Adrenal gland (tissue), 12 donors: ENCODE measurements around the gene HIRA. TPM values are rescaled to one million over a fixed set of nuclear protein-coding genes. Genes with fewer than 3 reads are reported as not detected.

Experiments used
- DNase-seq, 7 donors: peaks; one replicate each; pipeline ENCODE4 v3.0.0-alpha.2; 2019 to 2020
- H3K27ac ChIP-seq, 5 donors: fragments of 200-600 bp; sonication (generic) in 4 of 5; 1 replicate in 3 of 5; 2 replicates in 2 of 5; pipeline versions ENCODE4 v1.5.1 to v1.8.0; 2016 to 2020; ENCODE audit warnings: mild to moderate bottlenecking in 1 of 5
- H3K27me3 ChIP-seq: fragments of 200-600 bp; 2 replicates; pipeline ENCODE4 v1.8.0; 2021
- H3K36me3 ChIP-seq, 2 donors: fragments of 200-600 bp; replicated peaks in 1 of 2; 1 replicate in 1 of 2; 2 replicates in 1 of 2; pipeline versions ENCODE4 v1.5.1 to v1.8.0; 2018 to 2022
- H3K4me1 ChIP-seq, 2 donors: fragments of 200-600 bp; replicated peaks in 1 of 2; 1 replicate in 1 of 2; 2 replicates in 1 of 2; pipeline versions ENCODE4 v1.5.1 to v1.8.0; 2018 to 2021
- H3K4me3 ChIP-seq, 4 donors: fragments of 200-600 bp; sonication (generic) in 3 of 4; one replicate each; pipeline ENCODE4 v1.5.1; 2016 to 2018
- H3K9me3 ChIP-seq, 3 donors: fragments of 200-600 bp; sonication (generic) in 1 of 3; replicated peaks in 1 of 3; 1 replicate in 2 of 3; 2 replicates in 1 of 3; pipeline versions ENCODE4 v1.5.1 to v1.8.0; 2016 to 2021
- CTCF ChIP-seq, 6 experiments: fragments of 450-650 bp in 4 of 6; fragments of 200-600 bp in 2 of 6; sonication (generic) in 1 of 6; IDR thresholded peaks; 1 replicate in 5 of 6; 2 replicates in 1 of 6; pipeline versions ENCODE4 v1.5.1 to v1.8.0; 2016 to 2021; ENCODE audit warnings: antibody characterized with exemption in 6 of 6, mild to moderate bottlenecking in 2 of 6, moderate library complexity in 1 of 6
- POLR2A ChIP-seq, 2 donors: fragments of 450-650 bp; IDR thresholded peaks; one replicate each; pipeline ENCODE4 v1.6.1; 2017; ENCODE audit warnings: antibody characterized with exemption in 2 of 2, mild to moderate bottlenecking in 2 of 2, moderate library complexity in 1 of 2
- WGBS, 4 donors: extraction: QIAGEN DNeasy Blood & Tissue Kit in 2 of 4; methylation state at CpG; one replicate each; pipeline versions ENCODE4 v1.1.5 to v1.1.7; 2013 to 2017; 5-methylcytosine and 5-hydroxymethylcytosine counted together
- intact Hi-C, 2 donors: fragments of 100-400 bp; cut with DNase I; formaldehyde crosslinking; loops; one replicate each; pipeline versions ENCODE4 v1.14.1 to v1.15.0; 2022 to 2023
- polyA plus RNA-seq, 3 donors: library from polyadenylated mRNA; stranded (reverse); fragments of 200-250 nt in 2 of 3; fragments of 350-450 nt in 1 of 3; fragmentation: Illumina TruSeq in 1 of 3; extraction: RNeasy Lipid Tissue Mini Kit (QIAGEN cat#74804) in 1 of 3; gene quantifications; one replicate each; pipeline ENCODE4 v1.2.3, GENCODE V29; 2013 to 2014
- total RNA-seq, 9 donors: library from RNA; depleted of rRNA in 4 of 9; stranded (reverse); fragments of >200 nt in 4 of 9; fragments of 120-200 nt in 1 of 9; fragmentation: NEBNext Ultra II Directional in 1 of 9; extraction: Animal tissue kit (Norgen Biotek cat#: 25700) in 1 of 9; gene quantifications; one replicate each; pipeline versions ENCODE4 v1.1.0 to v1.2.4, GENCODE V29; 2013 to 2023
- donor health status: healthy with polysubstance abuse.
- donor health status: Bipolar disorder and iron deficiency.
- donor health status: DM: yes; HTN: yes; CAD: no.
- donor health status: DM: no; HTN: no; CAD: no.
- donor health status: DM: no; HTN: no; CAD: no.
- donor health status: DM: yes; HTN: yes; CAD: no.

HIRA gene
- total and polyA plus RNA-seq, 12 donors: 8.4 to 47.8 (median 20.8) TPM

GRCh38 chr22:19289475-19290161 is 141.9 kb downstream of the HIRA start:
- peaks cover 27 to 49% of the 10 kb centered on the region in 2 donors for H3K4me1 ChIP-seq
- H3K36me3 ChIP-seq: no peaks in the 10 kb centered on the region
- H3K27me3 ChIP-seq: no peaks in the 10 kb centered on the region
- intact Hi-C loops: loop anchor here (10.0 kb wide), 4 partner anchors 45 to 185 kb away; partner anchors contain the start of genes CDC45 (in 1 of the 2) and UFD1 (in 1 of the 2)
- H3K9me3 ChIP-seq: no peaks in the 10 kb centered on the region
- H3K4me3 ChIP-seq: no peak overlapping the region
- 72 to 85% (median 74%) methylated on average over 5 of the region's 5 CpGs for WGBS, 4 donors
- no peak overlapping the region for H3K27ac ChIP-seq
- DNase-seq: no peak
- TF ChIP-seq POLR2A (IDR thresholded peaks at IDR 0.05): no peak
- no peak for TF ChIP-seq CTCF (IDR thresholded peaks at IDR 0.05)

- intact Hi-C loops: loop anchor here in 1 of 2 donors (10.0 kb wide), 1 partner anchor 63 kb away; no protein-coding TSS in a partner anchor
These were observed 143.6 kb downstream of the HIRA start for GRCh38 chr22:19287889-19288288.

GRCh38 chr22:19287076-19287707 is 144.3 kb downstream of the HIRA start:
- H3K4me3 ChIP-seq: no peak overlapping the region
- 62 to 76% (median 69%) methylated on average over 5 of the region's 5 CpGs for WGBS, 4 donors
- TF ChIP-seq CTCF (IDR thresholded peaks at IDR 0.05) (no peak), POLR2A (IDR thresholded peaks at IDR 0.05) (no peak)
- peaks cover 18 to 42% of the 10 kb centered on the region in 2 donors for H3K4me1 ChIP-seq
- no peaks in the 10 kb centered on the region for H3K27me3 ChIP-seq
- intact Hi-C loops: loop anchor here in 1 of 2 donors (10.0 kb wide), 1 partner anchor 62 kb away; no protein-coding TSS in a partner anchor
- no peak for DNase-seq
- H3K27ac ChIP-seq: peak overlapping the region in 1 of 5 donors; percentile 75
- H3K36me3 ChIP-seq: no peaks in the 10 kb centered on the region
- no peaks in the 10 kb centered on the region for H3K9me3 ChIP-seq

More at GRCh38 chr22:19287889-19288288, 143.6 kb downstream of the HIRA start:
- Histone ChIP-seq H3K4me3 (no peak overlapping the region), H3K27ac (peak overlapping the region in 1 of 5 donors; percentile 52), H3K27me3 (no peaks in the 10 kb centered on the region), H3K4me1 (peaks cover 24 to 49% of the 10 kb centered on the region in 2 donors), H3K36me3 (no peaks in the 10 kb centered on the region), H3K9me3 (no peaks in the 10 kb centered on the region)
- TF ChIP-seq CTCF (IDR thresholded peaks at IDR 0.05): no peak
- TF ChIP-seq POLR2A (IDR thresholded peaks at IDR 0.05): no peak
- WGBS, 4 donors: 39 to 52% (median 44%) methylated on average over 4 of the region's 4 CpGs
- peak in 1 of 7 donors; percentile 26 for DNase-seq

GRCh38 chr22:19285831-19286230 is 145.7 kb downstream of the HIRA start:
- no peak for DNase-seq
- H3K27ac ChIP-seq: peak overlapping the region in 3 of 5 donors; percentile 52 to 75 (median 55)
- H3K9me3 ChIP-seq: no peaks in the 10 kb centered on the region
- H3K36me3 ChIP-seq: no peaks in the 10 kb centered on the region
- TF ChIP-seq POLR2A (IDR thresholded peaks at IDR 0.05) (no peak), CTCF (IDR thresholded peaks at IDR 0.05) (no peak)
- WGBS, 4 donors: 43 to 60% (median 52%) methylated on average over 1 of the region's 1 CpG
- H3K4me1 ChIP-seq: peaks cover 16 to 40% of the 10 kb centered on the region in 2 donors
- H3K4me3 ChIP-seq: no peak overlapping the region
- intact Hi-C loops: loop anchor here in 1 of 2 donors (10.0 kb wide), 1 partner anchor 61 kb away; no protein-coding TSS in a partner anchor
- H3K27me3 ChIP-seq: no peaks in the 10 kb centered on the region
